Trophoblast cell (in vitro differentiated cells and primary cell): ENCODE results near the gene YLPM1.

Experiments used
- DNase-seq, 2 donors: peaks; one replicate each; pipeline ENCODE4 v3.0.0-alpha.2; 2016
- H2AFZ ChIP-seq: 2 replicates; pipeline ENCODE4 v1.6.1; 2013; ENCODE audit warnings: low read length, moderate library complexity, mild to moderate bottlenecking; ENCODE audit not compliant: insufficient read depth, poor library complexity
- H2AK5ac ChIP-seq: 2 replicates; pipeline ENCODE4 v1.6.1; 2013; ENCODE audit warnings: mild to moderate bottlenecking, low read length
- H2BK120ac ChIP-seq: 2 replicates; pipeline ENCODE4 v1.6.1; 2013; ENCODE audit warnings: low read length, mild to moderate bottlenecking, moderate library complexity; ENCODE audit not compliant: insufficient read depth, poor library complexity
- H2BK12ac ChIP-seq: 2 replicates; pipeline ENCODE4 v1.6.1; 2013; ENCODE audit warnings: mild to moderate bottlenecking, low read length, moderate library complexity
- H2BK5ac ChIP-seq: 2 replicates; pipeline ENCODE4 v1.6.1; 2013; ENCODE audit warnings: low read length, low read depth, moderate library complexity, mild to moderate bottlenecking; ENCODE audit not compliant: poor library complexity
- H3K14ac ChIP-seq: 2 replicates; pipeline ENCODE4 v1.6.1; 2013; ENCODE audit warnings: mild to moderate bottlenecking, low read length
- H3K18ac ChIP-seq: 2 replicates; pipeline ENCODE4 v1.6.1; 2013; ENCODE audit warnings: mild to moderate bottlenecking, low read length
- H3K23ac ChIP-seq: 2 replicates; pipeline ENCODE4 v1.6.1; 2013; ENCODE audit warnings: low read length
- H3K27ac ChIP-seq: 2 replicates; pipeline ENCODE4 v1.5.1; 2013; ENCODE audit warnings: low read depth, mild to moderate bottlenecking, inconsistent platforms, low read length, moderate library complexity
- H3K27me3 ChIP-seq: 2 replicates; pipeline ENCODE4 v1.6.1; 2013; ENCODE audit warnings: inconsistent platforms, mild to moderate bottlenecking, low read length, moderate library complexity; ENCODE audit not compliant: insufficient read depth
- H3K36me3 ChIP-seq, 2 experiments: 1 replicate in 1 of 2; 2 replicates in 1 of 2; pipeline ENCODE4 v1.6.1; 2013; ENCODE audit warnings: low read length in 2 of 2, mild to moderate bottlenecking in 2 of 2, moderate library complexity in 1 of 2; ENCODE audit not compliant: insufficient read depth in 2 of 2, control insufficient read depth in 1 of 2
- H3K4ac ChIP-seq: 2 replicates; pipeline ENCODE4 v1.6.1; 2013; ENCODE audit warnings: low read depth, mild to moderate bottlenecking, low read length, moderate library complexity
- H3K4me1 ChIP-seq, 2 experiments: 1 replicate in 1 of 2; 2 replicates in 1 of 2; pipeline ENCODE4 v1.6.1; 2013; ENCODE audit warnings: low read length in 2 of 2, mild to moderate bottlenecking in 2 of 2, moderate library complexity in 1 of 2; ENCODE audit not compliant: insufficient read depth in 2 of 2, control insufficient read depth in 1 of 2
- H3K4me2 ChIP-seq: 2 replicates; pipeline ENCODE4 v1.6.1; 2013; ENCODE audit warnings: inconsistent platforms, mild to moderate bottlenecking, low read length, moderate library complexity
- H3K4me3 ChIP-seq: 2 replicates; pipeline ENCODE4 v1.5.1; 2013; ENCODE audit warnings: mild to moderate bottlenecking, low read depth, low read length, inconsistent platforms
- H3K79me1 ChIP-seq: one replicate; pipeline ENCODE4 v1.6.1; 2013; ENCODE audit warnings: low read length
- H3K79me2 ChIP-seq: 2 replicates; pipeline ENCODE4 v1.6.1; 2013; ENCODE audit warnings: low read length, mild to moderate bottlenecking; ENCODE audit not compliant: control insufficient read depth, insufficient read depth, poor library complexity
- H3K9ac ChIP-seq: 2 replicates; pipeline ENCODE4 v1.6.1; 2013; ENCODE audit warnings: mild to moderate bottlenecking, low read length
- H3K9me3 ChIP-seq: 2 replicates; pipeline ENCODE4 v1.6.1; 2013; ENCODE audit warnings: low read depth, mild to moderate bottlenecking, control low read depth, inconsistent platforms, low read length; ENCODE audit not compliant: insufficient read depth
- H4K12ac ChIP-seq: 2 replicates; pipeline ENCODE4 v1.6.1; 2013; ENCODE audit warnings: low read depth, mild to moderate bottlenecking, low read length, moderate library complexity
- H4K8ac ChIP-seq: 2 replicates; pipeline ENCODE4 v1.6.1; 2013; ENCODE audit warnings: low read depth, mild to moderate bottlenecking, low read length, moderate library complexity
- H4K91ac ChIP-seq: one replicate; pipeline ENCODE4 v1.6.1; 2013; ENCODE audit warnings: low read depth, mild to moderate bottlenecking, low read length, moderate library complexity
- WGBS: extraction: QIAGEN DNeasy Blood & Tissue Kit; methylation state at CpG from one replicate; pipeline ENCODE4 v1.1.7; 2013; ENCODE audit warnings: missing lambda C conversion rate; ENCODE audit not compliant: insufficient read length, insufficient coverage; ENCODE audit errors: extremely low coverage; 5-methylcytosine and 5-hydroxymethylcytosine counted together

YLPM1 gene

DNA sequence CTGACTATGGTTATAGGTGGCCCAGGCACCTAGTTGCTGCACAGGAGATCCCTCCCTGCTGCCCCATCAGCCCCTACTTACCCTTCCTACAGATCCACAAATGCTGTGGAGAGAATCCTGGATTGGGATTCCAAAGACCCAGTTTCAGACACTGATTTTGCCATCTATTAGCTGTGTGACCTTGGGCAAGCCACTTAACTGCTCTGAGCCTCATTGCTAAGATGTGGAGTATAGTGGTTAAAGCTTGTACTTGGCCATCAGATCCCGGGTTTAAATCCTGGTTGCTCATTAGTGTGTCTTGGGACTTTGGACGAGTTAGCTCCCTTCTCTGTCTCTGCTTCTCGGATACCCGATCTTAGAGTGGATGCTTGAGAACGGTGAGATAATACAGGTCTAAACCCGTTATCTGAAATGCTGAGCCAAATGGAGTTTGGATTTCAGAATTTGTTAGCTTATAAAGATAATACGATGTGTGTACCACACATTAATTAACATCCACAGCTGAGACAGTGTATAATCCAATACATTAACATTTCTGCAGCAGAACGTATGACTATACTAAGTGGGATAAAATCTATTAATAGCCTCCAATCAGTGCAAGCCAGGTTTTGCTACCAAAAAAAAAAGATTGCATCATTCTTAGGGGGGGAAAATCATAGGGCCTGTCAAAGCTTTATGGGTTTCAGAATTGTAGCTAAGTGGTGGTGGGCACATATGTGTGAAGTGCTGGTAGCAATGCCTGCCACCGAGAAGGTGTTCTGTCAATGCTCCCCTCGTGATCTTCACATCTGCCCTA is 96.8 kb downstream of the YLPM1 start:
- no peak overlapping the region for H4K12ac ChIP-seq
- no peak overlapping the region for H2AK5ac ChIP-seq
- H2BK12ac ChIP-seq = no peak overlapping the region
- H3K79me2 ChIP-seq = no peaks in the 10 kb centered on the region
- H2BK5ac ChIP-seq = no peak overlapping the region
- no CpG with 5 or more reads among the region's 10 CpGs for WGBS
- no peak overlapping the region for H3K18ac ChIP-seq
- no peak overlapping the region for H4K8ac ChIP-seq
- H3K23ac ChIP-seq = no peak overlapping the region
- no peaks in the 10 kb centered on the region for H3K79me1 ChIP-seq
- DNase-seq = no peak
- no peak overlapping the region for H3K4me2 ChIP-seq
- H2AFZ ChIP-seq = no peak overlapping the region
- H3K4me1 ChIP-seq = no peaks in the 10 kb centered on the region
- H4K91ac ChIP-seq = no peak overlapping the region
- no peak overlapping the region for H3K9ac ChIP-seq
- H3K4me3 ChIP-seq = no peak overlapping the region
- H3K14ac ChIP-seq = no peak overlapping the region
- no peaks in the 10 kb centered on the region for H3K9me3 ChIP-seq
- no peak overlapping the region for H3K4ac ChIP-seq
- no peaks in the 10 kb centered on the region for H3K27me3 ChIP-seq
- no peaks in the 10 kb centered on the region for H3K36me3 ChIP-seq
- no peak overlapping the region for H2BK120ac ChIP-seq
- H3K27ac ChIP-seq = no peak overlapping the region

DNA sequence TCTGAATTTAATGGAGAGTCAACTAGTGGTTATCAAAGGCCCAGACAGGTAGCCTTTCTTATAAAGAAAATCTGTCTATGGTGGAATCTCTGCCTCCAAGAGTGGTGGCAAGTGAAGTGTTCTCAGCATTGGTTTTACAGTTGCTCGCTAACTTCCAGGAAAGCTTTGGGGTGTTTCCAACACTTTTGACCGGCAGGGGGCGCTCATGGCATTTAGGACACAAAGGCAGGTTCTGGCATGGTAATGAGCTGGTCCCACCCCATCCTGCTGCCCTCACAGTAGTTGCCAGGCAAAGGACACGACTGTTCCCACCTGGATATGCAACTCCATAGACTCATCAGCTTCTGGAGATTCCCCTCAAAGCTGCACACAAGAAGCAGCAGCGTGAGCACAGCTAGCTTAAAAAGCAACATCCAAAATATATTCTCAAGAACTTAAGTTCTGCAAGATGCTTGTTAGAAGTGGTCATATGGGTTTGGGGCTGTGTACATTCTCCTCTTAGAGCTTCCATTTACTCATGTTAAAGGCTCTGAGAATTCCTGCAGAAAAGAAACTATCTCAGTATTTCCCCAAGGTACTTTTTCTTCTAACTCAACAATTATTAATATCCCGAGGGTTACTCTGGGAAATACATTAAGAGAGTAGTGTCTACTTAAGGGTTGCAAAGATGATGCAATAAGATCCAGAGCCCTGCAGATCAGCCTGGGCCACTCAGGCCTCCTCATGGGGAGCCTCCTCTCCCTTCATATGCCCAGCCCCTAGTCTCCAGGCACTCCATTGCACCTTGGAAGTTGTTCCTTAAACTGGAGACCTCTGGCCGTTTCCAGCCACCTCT is 98.0 kb downstream of the YLPM1 start:
- Histone ChIP-seq H3K18ac (no peak overlapping the region), H3K4me1 (no peaks in the 10 kb centered on the region), H2AK5ac (no peak overlapping the region), H4K91ac (no peak overlapping the region), H2BK5ac (no peak overlapping the region), H3K23ac (no peak overlapping the region), H2BK120ac (no peak overlapping the region), H3K79me1 (no peaks in the 10 kb centered on the region), H3K14ac (no peak overlapping the region), H3K4me2 (no peak overlapping the region), H3K9ac (no peak overlapping the region), H3K79me2 (no peaks in the 10 kb centered on the region), H4K12ac (no peak overlapping the region), H3K9me3 (no peaks in the 10 kb centered on the region), H3K4ac (no peak overlapping the region), H3K27ac (no peak overlapping the region), H3K4me3 (no peak overlapping the region), H3K36me3 (no peaks in the 10 kb centered on the region), H2AFZ (no peak overlapping the region), H2BK12ac (no peak overlapping the region), H4K8ac (no peak overlapping the region), H3K27me3 (no peaks in the 10 kb centered on the region)
- peak; percentile 79 to 95 for DNase-seq
- no CpG with 5 or more reads among the region's 7 CpGs for WGBS

DNA sequence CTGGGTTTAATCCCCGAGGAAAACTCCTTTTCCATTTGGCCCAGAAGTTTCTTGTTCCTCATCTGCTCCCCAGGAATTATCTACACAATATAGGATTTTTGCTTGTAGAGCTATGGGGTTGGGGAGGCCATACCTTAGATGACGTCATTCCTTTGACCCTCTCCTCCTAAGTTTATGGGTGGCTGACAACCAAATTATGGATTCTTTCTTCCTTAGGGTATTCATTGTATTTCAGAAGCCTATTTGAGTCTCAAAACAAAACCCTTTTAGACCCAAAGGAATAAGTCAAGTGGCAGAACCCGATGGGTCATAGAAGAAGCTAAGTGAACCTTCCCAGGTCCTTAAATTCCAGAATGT is 98.6 kb downstream of the YLPM1 start:
- Histone ChIP-seq H3K79me2 (no peaks in the 10 kb centered on the region), H2AK5ac (no peak overlapping the region), H3K4ac (no peak overlapping the region), H2BK5ac (no peak overlapping the region), H3K36me3 (no peaks in the 10 kb centered on the region), H3K14ac (no peak overlapping the region), H3K9me3 (no peaks in the 10 kb centered on the region), H2AFZ (no peak overlapping the region), H3K4me3 (no peak overlapping the region), H3K23ac (no peak overlapping the region), H2BK12ac (no peak overlapping the region), H3K9ac (no peak overlapping the region), H3K4me2 (no peak overlapping the region), H3K4me1 (no peaks in the 10 kb centered on the region), H3K27ac (no peak overlapping the region), H3K27me3 (no peaks in the 10 kb centered on the region), H2BK120ac (no peak overlapping the region), H3K79me1 (no peaks in the 10 kb centered on the region), H3K18ac (no peak overlapping the region), H4K12ac (no peak overlapping the region), H4K8ac (no peak overlapping the region), H4K91ac (no peak overlapping the region)
- DNase-seq = no peak
- WGBS = no CpG with 5 or more reads among the region's 3 CpGs

DNA sequence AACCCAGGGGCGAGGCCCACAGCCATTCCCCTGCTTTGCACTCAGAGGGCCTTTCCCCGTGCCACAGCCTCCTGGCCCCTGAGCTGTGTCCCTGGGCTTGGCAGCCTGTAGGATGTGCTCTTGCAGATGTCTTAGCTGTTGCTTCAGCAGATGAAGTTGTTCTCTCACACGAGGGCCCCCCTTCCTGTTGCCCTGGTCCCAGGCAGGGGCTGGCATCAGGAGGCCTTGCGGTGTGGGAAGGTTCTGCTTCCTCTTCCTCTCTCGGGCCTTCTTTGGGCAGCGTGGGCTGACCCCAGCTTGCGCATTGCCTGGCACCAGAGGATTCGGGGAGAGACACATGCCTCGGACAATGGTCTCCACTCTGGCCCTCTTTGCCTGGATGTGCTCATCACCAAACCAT is 100.2 kb downstream of the YLPM1 start:
- Histone ChIP-seq H4K12ac (no peak overlapping the region), H2BK120ac (no peak overlapping the region), H3K9ac (no peak overlapping the region), H3K4me1 (no peaks in the 10 kb centered on the region), H3K18ac (no peak overlapping the region), H3K4me2 (no peak overlapping the region), H3K14ac (no peak overlapping the region), H3K4me3 (no peak overlapping the region), H3K9me3 (no peaks in the 10 kb centered on the region), H3K23ac (no peak overlapping the region), H3K79me2 (no peaks in the 10 kb centered on the region), H3K4ac (no peak overlapping the region), H3K27me3 (no peaks in the 10 kb centered on the region), H2BK5ac (no peak overlapping the region), H4K91ac (no peak overlapping the region), H2AK5ac (no peak overlapping the region), H3K27ac (no peak overlapping the region), H3K36me3 (no peaks in the 10 kb centered on the region), H4K8ac (no peak overlapping the region), H2BK12ac (no peak overlapping the region), H2AFZ (no peak overlapping the region), H3K79me1 (no peaks in the 10 kb centered on the region)
- no CpG with 5 or more reads among the region's 9 CpGs for WGBS
- DNase-seq = no peak
